Ishikawa (cell line): ENCODE results near the gene KLK15.

Experiments used
- CREB1 ChIP-seq: IDR thresholded peaks from 2 replicates; pipeline ENCODE4 v1.6.1; 2012; ENCODE audit warnings: low read depth
- EP300 ChIP-seq: IDR thresholded peaks from 2 replicates; pipeline ENCODE4 v1.6.1; 2012; ENCODE audit warnings: borderline replicate concordance
- FOXM1 ChIP-seq: IDR thresholded peaks from 2 replicates; pipeline ENCODE4 v1.6.1; 2012; ENCODE audit warnings: low read depth, borderline replicate concordance

GRCh38 chr19:50839712-50840655, 6.6 kb upstream of the KLK15 start:
- TF ChIP-seq FOXM1 = no peak
- no peak for TF ChIP-seq EP300
- TF ChIP-seq CREB1 = no peak
